HG03139 (cell line): Measurements from ENCODE around the gene CCDC192.

Experiments
- ATAC-seq: cut with Tn5 transposase; IDR thresholded peaks from one replicate; pipeline ENCODE4 v1.9.1; 2021; ENCODE audit not compliant: unreplicated experiment

CCDC192 gene

DNA sequence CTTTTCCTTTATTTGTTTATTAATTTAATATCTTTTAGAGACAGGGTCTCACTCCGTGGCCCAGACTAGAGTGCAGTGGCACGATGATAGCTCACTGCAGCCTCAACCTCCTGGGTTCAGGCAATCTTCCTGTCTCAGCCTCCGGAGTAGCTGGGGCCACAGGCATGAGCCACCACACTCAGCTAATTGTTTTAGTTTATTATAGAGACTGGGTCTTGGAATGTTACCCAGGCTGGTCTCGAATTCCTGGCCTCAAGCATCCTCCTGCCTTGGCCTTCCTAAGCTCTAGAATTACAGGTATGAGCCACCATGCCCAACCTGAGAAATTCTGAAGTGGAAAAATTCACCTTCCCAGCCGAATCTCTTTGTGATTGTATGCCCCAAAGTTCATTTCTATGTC, 240.9 kb downstream of the CCDC192 start:
- ATAC-seq: no peak

DNA sequence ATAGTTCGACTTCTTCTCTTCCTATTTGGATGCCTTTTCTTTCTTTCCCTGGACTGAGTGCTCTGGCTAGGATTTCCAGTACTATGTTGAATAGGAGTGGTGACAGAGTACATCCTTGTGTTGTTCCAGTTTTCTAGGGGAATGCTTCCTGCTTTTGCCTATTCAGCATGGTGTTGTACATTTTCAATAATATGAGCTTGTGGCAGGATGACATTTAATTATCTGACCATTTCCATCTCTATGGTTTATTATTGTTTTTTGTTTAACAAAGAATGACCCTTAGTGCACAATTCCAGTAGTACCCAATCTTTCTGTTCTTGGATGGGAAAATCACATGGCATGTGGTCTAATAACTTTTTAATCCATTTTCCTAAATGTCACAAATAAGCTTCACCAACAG, 244.8 kb downstream of the CCDC192 start:
- ATAC-seq: no peak

DNA sequence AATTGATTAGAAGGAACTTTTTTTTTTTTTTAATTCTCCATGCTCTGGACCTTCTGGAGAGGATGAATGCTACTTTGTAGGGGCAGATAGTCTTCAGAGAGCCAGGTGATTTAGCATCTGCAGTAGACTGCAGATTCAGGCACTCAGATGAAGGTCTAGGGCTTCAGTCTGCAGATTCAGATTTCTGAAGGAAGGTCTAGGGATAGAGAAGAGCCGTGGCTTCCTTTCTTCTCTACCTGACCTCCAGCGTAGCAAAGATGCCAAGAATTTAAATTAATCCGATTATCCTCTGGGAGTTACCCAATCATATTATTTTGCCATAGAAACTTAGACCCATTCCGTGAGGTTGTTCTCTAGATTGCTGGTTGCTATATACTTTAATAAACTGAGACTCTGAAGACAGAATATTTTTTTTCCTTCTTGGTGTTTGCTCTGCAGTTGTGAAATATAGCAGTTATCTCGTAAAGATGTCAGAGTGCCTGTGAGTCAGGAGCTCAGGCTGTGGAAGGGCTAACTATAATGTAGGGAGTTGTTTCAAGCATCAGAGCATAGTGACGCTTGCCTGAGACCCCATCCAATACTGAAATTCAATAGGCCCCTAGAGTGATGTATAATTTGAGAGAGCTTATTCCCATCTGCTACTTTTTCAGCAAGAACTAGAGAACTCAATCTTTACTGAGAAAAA, 247.7 kb downstream of the CCDC192 start:
- ATAC-seq: no peak

DNA sequence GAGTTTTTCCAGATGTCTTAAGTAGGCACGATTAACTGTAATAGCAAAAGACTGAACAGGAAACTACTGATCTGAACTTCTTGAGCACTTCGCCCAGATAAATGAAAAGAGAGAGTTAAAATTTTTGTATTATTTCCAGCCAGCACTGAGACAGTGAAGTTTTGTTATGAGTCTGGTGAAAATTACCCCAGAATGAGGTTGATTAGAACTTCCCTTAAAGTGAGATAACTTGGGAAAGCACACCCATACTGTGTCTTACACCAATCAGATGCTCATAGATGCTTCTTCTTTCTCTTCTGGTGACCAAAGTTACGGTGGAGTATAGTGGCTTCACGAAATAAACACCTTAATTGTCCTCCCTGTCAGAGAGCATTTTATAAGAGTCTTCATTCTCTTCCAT, 248.6 kb downstream of the CCDC192 start:
- no peak for ATAC-seq

DNA sequence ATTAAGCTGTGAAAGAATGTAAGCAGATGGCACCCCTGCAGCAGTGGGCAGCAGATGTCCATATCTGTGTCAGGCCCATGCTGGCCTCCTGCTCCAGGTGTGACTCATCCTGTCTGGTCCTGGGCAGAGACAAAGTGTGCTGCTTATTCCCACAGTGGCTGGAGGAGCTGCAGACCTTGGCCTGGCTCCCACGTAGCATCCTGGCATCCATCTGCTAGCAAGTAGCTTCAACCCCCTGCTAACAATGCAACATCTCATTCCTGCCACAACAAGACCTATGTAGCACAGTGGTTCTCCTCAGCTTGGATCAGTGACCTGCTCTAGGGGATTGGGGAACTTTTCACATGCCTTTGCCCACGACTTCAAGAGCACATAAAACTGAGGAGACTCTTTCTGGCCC, 254.0 kb downstream of the CCDC192 start:
- no peak for ATAC-seq

DNA sequence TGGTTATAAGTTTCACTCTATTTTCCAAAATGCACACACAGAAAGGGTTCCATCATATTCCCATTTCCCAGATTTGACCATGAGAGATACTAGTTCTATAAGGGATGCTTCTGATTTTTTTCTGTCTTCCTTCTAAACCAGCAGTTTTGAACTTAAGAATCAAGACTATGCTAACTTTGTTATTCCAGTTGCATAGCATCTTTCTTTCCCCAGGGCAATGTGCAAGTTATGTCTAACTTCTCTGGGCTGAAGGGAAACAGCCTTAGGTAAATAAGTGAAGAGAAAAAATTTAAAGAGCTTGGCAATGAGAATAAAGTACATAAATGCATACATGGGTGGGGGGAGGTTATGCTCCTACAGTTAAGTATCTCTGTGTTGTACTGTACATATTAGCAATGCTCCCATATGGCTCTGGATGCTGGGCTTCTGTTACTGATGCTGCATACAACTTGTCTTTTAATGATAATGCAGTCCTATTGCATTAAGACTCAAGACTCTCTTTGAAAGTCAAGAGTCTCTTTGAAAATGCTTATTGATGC, 254.6 kb downstream of the CCDC192 start:
- ATAC-seq: no peak

DNA sequence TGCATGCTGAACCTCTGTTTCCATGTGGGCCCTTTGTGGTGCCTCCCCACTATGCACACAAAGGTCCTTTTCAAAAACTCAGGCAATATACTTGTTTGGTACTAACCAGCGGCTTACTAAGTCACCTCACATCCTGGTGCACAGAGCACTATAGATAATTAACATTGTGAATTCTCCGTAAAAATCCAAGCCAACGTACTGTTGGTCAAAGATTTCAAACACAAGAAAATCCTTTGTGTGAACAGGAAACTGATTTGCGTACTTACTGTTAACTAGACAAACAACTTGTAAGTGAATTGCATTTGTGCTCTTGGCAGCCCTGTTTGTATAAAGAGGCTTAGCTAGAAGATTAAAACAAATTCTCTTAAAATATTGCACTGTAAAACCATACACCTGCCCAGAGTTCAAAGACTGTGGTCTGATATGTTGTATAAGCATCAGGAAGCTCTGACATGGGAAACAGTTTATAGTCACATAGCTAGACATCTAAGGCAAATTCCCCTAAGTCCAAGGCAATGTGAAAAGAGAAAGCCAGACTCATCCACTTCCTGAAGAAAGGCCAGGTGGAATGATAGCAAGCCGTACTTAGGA, 255.3 kb downstream of the CCDC192 start:
- ATAC-seq: no peak

DNA sequence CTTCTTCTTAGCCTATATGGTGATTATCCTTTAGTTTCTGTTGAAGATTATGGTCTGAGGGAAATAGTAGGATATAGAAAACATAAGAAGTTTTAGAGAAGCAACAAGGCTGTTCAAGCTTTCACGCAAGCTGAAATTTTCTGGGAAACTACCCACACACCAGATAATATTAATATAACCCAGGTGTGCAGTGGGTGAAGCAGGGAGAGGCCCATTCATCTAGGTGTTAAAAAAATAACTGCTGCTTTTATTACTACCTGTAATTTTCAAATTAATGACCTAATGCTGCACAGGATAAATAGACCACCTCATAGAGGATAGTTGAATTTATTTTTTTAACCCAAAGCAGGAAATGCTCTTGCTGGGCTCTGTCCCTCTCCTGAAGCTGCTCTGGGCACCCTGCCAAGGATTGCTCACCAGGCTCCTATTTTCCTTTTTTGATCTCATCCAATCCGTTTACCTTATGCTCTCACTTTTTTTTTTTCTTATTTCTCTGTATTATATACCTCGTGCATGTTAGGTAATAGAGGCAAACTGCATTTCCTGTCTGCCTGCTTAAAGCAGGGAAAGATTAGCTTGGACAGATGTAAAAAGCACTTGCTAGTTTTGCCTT, 256.1 kb downstream of the CCDC192 start:
- ATAC-seq: no peak

DNA sequence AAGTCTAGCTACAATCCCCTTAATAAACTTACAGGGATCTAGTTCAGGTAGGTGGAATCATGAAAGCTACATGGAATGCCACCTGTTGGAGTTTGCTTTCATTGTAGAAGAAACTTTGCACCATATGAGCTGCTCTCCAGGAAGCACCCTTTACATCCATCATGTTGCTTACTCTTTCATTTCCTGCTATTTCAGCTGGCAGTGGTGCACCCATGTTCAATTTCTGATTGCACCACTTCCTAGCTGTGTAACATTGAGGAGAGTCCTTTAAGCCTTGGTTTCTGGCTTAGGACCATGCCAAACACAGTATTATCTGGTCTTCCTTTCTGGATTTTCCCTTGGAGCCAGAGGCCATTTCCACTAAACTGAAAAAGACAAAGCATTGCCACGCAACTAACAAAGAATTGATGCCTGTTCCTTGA, 257.1 kb downstream of the CCDC192 start:
- ATAC-seq: no peak

DNA sequence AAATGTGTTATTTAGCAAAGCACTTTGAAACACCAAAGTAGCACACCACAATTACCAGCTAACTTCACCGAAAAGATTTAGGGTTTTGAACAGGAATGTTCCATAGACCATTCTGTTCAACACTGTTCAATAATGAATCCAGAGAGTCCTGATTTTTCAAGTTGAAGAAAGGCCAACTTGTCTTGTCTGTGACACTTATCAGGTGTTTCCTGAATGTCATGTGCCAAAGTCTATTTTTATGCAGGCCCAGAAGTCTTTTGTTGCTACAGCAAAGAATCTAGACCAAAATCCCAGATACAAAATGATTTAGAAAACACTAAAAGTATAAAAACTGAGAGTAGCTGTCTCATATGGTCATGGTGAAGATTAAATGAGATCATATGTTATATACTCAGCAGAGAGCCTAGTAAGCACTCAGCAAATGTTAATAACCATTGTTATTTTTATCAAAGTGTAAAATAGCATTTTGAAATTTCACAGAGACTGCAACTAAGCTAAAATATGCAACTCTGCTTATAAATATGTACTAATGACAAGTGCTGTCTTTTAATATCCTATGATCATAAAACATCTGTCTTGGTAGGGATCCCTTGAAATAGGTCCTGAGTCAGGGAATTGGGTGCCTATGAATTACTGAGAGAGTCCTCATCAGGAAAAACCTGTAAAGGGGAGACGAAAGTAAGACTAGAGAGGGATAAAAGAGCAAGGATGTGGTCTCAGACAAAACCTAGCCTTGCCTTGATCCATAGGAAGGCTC, 258.0 kb downstream of the CCDC192 start:
- no peak for ATAC-seq

DNA sequence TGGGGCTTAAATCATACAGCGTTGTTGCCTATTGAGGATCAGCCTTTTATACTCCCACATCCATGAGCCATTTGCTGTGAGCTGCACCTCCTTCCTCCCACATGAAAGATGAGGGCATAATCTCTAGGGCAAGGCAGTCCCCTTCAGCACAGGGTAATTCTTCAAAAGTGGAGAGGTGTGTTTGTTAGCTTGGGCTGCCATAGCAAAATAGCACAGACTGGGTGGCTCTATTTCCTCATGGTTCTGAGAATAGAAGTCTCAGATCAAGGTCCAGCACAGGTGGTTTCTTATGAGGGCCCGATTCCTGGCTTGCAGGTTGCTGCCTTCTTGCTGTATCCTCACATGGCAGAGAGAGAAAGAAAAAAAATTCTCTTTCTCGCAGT, 258.6 kb downstream of the CCDC192 start:
- ATAC-seq: no peak

DNA sequence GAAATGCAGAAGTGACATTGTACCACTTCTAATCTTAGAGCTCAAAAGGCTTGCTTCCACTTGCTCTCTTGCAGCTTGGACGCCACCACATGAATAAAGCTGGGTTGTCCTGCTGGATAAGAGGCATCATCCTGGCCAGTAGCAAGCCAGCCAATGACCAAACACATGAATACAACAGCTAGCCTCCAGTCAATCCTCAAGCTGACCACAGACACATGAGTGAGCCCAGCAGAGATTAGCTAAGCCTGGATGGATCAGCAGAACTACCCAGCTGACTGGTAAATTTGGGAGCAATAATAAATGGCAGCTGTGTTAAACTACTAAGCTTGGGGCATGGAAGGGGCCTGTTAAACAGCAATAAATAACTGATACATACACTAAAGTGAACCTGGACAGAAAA, 259.3 kb downstream of the CCDC192 start:
- ATAC-seq: no peak

DNA sequence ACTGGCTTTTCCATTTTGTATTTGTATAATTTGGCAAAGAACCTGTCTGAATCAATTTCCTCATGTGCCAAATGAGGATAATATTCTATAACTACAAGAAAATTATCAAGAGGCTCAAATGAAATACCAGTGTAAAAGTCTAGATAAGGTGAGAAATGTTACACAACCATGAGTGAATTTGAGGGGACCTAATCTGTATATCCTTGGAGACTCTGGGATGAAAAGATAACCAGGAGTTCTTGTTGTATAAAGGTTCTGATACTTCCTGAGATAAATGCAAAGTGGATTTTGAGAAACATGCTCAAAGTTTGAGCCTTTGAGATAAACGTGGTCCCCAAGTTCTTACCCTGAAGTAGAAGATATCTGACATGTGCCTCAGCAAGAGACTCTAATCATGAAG, 260.0 kb downstream of the CCDC192 start:
- no peak for ATAC-seq

DNA sequence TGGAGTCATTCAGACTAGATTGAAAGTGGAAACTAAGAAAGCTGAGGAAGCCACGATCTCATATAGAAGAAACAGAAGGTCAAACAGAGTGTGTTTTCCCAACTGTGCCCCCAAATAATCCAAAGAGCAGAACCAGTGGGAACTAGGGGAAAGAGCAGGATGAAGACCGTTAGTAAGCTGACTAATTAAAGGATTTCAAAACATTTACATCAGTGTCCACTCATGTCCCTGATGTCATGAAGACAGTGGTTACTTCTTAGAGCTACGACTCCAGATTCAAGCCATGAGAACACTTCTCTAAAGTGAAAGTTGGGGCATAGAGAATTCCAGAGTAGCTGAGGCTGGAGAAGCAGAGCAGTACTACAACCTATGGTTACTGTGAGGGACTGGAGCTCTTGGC, 260.7 kb downstream of the CCDC192 start:
- ATAC-seq: no peak

DNA sequence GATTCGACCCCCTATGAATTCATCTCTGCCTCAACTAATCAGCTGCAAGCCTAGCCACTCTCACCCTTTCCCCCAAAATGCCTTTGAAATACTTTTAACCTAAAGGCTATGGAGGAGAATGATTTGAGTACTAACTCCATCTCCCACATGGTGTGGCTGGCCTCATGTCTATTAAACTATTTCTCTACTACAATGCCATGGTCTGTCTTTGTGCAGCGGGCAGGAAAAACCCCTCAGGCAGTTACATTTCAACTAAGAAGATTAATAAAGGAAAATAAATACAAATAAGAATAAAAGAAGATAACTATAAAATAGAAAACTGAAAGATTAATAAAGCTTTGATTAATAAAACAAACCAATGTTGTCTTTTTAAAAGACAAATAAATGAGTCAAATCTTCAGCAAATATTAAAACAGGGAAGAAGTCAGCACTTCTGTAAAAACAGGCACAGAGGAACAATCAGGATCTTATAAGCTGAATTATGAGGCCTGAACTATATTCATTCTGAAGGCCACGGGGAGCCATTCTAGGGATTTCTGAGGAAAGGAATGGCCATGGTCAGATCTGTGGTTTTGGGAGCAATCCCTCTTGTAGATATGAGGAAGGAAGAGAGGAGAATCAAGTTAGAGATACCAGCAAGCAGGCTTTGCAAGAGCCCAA, 264.3 kb downstream of the CCDC192 start:
- ATAC-seq: no peak

DNA sequence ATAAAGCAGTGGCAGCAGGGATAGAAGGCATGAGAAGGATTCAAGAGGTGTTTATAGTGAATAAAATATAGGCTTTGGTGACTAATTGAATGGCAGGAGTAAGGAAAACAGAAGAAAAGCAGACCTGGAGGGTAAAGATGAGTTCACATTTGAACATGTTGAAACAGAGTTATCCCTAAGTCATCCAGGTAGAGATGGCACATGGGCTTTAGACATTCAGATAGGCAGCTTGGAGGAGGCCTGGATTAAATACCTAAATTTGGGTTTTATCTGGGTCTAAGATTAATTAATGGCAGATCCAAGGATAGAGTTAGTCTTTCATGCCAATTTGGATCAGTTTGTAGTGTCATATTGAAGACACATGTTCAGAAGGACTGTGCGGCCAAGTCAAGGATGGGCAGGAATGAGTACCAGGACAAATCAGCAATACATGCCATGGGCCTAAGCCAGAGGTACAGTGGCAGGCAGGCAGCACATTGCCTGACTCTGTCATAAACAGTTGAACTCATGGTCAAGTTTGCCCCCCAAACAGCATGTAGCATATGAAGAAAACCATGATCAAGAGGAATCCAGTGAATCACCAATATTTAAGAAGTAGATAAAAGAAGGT, 264.9 kb downstream of the CCDC192 start:
- ATAC-seq: no peak

DNA sequence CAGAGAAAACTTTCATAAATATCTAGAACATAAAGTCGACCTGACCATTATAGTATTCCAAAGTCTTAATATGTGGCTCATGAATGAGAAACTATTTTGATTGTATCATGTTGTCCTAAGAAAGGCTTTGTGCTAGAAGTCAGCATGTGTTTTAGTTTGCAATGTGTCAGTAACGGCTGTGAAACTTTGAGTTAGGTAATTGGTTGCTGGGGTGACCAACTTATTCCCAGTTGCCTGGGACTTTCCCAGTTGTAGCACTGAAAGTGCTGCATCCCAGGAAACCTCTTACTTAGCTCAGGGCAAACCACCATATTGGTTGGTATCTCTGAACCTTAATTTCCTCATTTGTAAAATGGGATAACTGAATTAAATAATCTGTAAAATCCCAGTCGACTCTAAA, 265.8 kb downstream of the CCDC192 start:
- no peak for ATAC-seq

DNA sequence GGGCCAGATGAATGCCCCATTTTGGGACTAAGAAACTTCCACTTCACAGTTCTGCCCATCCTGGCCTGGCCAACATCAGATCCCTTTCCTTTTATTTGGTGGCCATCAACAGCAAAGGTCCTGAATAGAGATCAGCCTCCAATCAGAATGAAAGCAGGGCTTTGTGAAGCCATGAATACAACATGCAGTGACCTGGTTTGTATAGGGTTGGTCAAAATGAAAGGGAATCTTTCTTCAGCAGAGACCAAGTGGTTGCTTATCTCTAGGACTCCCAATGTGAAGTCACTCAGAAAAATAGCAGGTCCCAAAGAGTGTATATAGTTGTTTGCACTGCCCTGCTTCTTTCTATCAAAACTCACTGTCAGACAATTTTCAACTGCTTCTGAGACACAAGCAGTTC, 266.5 kb downstream of the CCDC192 start:
- no peak for ATAC-seq

DNA sequence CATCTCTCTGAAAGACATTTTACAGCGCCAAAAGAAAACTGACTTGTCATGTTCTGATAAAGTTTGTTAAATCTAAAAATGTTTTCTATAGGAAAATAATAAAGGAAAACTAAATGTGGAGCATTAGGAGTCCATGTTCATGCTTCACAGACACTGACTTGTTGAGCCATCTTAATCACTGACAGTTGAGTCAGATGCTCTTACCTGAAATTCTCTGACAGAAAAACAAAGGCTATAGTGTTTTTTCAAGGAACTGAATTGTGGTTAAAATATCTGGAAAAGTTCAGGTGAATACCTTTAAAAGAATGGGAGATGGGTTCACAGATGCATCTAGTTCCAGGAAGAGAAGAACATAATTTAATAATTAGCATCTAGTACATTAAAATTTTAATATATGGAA, 266.9 kb downstream of the CCDC192 start:
- no peak for ATAC-seq

DNA sequence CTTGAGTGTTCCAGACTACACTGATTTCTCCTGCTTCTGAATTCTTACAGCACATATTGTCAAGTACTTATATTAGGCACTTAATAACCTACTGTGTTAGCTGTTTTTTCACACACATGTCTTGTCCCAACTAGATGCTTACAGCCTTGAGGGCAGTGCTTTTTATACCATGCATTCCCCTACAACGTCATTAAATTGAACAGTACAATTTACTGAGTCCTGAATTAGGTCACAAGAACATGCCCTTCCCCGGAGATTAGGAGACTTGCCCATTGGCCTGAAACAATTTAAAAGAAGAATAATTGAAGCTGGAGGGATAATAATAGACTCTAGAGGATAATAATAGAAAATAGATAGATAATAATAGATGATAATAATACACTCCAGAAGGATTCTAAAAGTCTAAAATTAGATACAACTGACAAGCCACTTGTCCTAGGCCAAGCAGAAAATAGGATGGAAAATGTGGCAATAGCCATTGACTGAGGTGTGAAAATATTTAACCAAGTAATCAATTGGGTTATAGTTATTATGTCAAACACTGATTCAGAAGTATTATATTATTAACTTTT, 267.7 kb downstream of the CCDC192 start:
- no peak for ATAC-seq
